HG02571 (cell line): ENCODE data around the gene CDC42SE1.

ENCODE experiments used
- ATAC-seq: cut with Tn5 transposase; IDR thresholded peaks from one replicate; pipeline ENCODE4 v1.9.1; 2021; ENCODE audit warnings: mild to moderate bottlenecking, moderate library complexity; ENCODE audit not compliant: unreplicated experiment

Gene CDC42SE1

GRCh38 chr1:151009674-151010345 is 49.6 kb downstream of the CDC42SE1 start:
- no peak for ATAC-seq

- no peak for ATAC-seq
Observed at GRCh38 chr1:151009206-151009587, 50.2 kb downstream of the CDC42SE1 start.

- ATAC-seq, result peak; percentile 61
Observed at GRCh38 chr1:151008244-151009205, 50.9 kb downstream of the CDC42SE1 start, which contains the start of gene PRUNE1. Gene PRUNE1, plus strand, starts transcription at chr1:151008449. Its CDS starts 184 bp downstream, at chr1:151008633.

- no peak for ATAC-seq
Observed at GRCh38 chr1:151007853-151008243, 51.6 kb downstream of the CDC42SE1 start.

- ATAC-seq, result no peak
Observed at GRCh38 chr1:151006327-151007052, 52.9 kb downstream of the CDC42SE1 start, which contains the start of gene MINDY1. Gene MINDY1, minus strand, starts transcription at chr1:151006902. Its CDS starts 4,285 bp downstream, at chr1:151002617.

- no peak for ATAC-seq
Observed at GRCh38 chr1:151005729-151006319, 53.6 kb downstream of the CDC42SE1 start.

DNA sequence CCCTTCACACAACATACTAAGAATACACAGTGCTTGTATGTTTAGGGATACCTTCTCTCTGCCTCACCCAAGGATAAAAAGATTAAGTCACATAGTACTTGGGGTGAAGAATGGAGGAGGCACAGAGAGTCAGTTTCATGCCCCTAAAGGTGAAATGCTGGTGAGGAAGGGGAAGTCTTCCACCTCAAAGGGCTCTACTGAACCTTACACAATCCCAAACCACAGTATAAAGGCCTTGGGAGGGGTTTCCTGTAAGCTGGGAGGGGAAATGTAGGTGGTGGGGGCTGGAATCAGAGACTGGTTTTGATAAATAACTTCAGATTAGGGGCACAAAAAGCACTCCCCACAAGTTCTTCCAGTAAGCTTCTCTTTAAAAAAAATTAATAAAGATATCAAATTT is 56.2 kb downstream of the CDC42SE1 start:
- no peak for ATAC-seq

DNA sequence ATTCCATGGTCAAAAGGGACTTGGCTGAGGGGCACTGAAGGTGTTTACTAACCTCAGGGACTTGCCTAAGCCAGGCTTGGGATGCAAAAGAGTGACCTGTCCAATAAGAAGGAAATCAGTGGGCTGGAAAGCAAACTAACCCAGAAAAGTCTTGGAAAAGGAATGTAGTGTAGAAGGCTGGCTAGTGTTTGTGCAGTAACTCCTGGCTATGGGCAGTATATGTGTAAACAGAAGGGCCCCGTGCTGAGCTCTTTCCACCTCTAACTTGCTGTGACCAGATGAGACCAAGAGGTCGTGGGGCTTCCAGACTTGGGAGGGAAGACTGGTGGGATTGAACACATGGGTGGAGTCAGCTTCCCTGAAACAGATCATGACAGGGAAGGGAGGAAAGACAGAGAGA is 56.8 kb downstream of the CDC42SE1 start:
- ATAC-seq, result no peak

GRCh38 chr1:151002051-151002450 is 57.4 kb downstream of the CDC42SE1 start:
- ATAC-seq, result no peak

DNA sequence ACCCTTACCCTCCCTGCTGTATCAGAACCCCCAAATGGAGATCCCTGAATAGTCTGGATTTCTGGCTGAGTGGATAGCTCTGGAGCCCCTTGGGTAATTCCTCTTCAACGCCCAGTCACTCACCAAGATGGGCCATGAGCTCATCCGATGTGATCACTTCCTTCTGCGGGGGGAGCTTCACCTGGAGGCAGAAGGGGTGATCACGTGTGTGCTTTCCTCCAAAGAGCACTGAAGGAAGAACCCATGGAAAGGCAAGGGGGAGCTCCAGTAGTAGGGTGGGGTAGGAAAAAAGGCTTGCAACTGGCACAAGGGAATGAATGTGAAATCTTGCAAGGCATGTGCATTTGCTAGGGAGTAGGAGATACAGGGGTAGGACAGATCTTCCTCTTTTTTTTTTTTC is 57.8 kb downstream of the CDC42SE1 start:
- no peak for ATAC-seq
